ENCODE measurements around the gene CORO7.

Gene CORO7

DNA sequence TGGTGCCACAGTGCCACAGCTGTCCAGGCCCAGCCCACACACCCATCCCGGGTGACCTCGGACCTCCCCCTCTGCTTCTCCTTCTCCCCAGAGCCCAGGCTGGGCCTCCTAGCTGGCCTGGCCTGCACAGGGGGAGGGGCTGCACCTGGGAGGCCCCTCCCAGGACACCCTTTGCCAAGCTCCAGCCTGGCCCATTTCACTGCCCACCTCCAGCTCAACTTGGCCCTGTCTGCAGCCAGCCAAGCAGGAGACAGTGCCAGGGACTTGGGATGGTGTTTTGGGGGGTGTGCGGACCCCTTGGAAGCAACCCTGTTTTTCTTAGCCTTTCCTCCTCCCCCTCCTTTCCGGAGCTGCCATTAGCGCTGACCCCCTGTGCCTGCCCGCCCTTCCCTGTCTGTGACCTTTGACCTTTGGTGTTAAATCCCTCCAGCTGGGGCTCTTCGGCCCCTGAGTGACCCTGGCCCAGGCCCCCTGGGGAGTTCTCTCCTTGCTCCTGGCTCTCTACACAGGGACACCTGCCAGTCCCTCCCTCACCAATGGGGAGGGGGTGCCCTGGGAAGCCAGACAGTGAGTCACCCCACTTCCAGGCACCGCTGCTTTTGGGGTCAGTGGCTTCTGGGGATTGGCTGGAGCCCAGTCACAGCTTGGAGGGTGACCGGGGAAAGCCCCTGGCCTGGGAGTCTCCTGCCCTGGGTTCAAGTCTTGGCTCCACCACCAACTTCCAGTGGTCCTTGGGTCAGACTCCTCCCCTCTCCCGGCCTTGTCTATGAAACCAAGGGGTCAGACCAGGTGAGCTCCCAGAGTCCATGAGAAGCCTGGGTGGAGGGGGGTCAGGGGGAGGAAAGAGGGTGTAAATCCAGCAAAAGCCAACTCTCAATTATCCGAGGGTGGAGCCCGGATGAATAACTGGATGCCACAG lies 98.6 kb downstream of the CORO7 start:
- peak in 1 of 10 donors; percentile 84 for DNase-seq
- intact Hi-C loops (cut with DNase I), result no loop called here

DNA sequence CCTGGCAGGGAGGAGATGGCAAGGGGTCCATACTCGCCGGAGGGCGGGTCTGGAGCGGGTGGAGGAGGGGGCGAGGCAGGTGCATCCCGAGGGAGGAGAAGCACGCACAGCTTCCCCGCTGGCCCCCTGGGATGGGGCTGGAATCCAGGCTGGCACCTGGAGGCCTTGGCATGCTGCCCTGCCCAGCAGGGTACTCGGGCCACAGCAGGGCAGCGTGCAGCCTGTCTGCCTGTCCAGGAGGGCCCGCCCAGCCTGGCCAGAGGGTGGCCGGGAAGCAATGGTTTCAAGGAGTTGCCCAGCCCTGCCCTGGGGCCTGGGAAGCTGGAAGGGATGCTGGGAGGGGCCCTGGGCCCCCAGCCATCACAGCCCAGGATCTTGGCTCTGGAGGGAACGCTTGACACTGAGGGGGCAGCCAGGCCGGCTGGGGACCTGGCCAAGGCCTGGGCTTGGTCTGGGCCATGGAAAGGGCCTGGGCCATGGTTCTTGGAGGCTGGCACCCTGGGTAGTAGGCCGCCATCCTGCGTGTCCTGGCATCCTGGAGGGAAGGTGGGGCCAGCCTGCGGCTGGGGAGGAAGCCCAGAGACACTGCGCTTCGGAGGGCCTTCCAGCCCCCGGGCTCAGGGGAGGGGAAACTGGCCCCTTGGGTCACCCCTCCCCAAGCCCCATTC lies 99.4 kb downstream of the CORO7 start:
- peak in 4 of 10 donors; percentile 55 to 91 (median 75) for DNase-seq
- intact Hi-C loops (cut with DNase I), result no loop called here

DNA sequence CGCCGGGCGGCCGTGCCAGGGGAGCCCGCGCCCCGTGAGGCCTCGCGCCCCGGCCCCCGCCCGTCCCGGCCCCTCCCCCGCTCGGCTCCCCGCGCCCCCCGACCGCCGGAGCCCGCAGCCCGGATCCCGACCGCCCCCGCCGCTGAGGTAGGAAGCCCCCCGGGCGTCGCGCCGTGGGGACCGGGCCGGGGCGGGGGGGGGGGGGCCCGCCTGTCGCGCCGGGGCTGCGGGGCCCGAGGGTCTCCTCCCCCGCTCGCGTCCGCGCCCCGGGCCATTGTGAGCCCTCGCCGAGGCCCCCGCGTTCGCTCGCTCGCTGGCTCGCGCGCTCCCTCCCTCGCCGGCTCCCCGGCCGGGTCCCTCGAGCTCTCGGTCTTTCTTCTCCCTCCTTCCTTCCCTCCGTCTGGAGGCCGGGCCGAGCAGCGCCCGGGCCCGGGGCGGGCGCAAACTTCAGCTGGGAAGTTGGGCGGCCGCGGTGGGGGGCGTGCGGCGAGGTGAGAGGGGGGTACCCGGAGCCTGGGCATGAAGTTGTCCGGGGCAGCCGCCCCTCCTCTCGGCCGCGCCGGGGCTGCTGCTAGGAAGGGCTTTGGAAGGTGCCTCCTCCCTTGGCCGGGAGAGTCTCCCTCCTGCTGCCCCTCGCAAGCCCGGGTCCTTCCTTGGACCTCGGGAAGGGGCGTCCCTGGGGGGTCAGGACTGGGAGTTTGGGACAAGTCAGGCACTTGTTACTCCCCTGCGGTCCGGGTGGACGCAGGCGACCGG lies 100.1 kb downstream of the CORO7 start:
- peak in 1 of 10 donors; percentile 85 for DNase-seq

DNA sequence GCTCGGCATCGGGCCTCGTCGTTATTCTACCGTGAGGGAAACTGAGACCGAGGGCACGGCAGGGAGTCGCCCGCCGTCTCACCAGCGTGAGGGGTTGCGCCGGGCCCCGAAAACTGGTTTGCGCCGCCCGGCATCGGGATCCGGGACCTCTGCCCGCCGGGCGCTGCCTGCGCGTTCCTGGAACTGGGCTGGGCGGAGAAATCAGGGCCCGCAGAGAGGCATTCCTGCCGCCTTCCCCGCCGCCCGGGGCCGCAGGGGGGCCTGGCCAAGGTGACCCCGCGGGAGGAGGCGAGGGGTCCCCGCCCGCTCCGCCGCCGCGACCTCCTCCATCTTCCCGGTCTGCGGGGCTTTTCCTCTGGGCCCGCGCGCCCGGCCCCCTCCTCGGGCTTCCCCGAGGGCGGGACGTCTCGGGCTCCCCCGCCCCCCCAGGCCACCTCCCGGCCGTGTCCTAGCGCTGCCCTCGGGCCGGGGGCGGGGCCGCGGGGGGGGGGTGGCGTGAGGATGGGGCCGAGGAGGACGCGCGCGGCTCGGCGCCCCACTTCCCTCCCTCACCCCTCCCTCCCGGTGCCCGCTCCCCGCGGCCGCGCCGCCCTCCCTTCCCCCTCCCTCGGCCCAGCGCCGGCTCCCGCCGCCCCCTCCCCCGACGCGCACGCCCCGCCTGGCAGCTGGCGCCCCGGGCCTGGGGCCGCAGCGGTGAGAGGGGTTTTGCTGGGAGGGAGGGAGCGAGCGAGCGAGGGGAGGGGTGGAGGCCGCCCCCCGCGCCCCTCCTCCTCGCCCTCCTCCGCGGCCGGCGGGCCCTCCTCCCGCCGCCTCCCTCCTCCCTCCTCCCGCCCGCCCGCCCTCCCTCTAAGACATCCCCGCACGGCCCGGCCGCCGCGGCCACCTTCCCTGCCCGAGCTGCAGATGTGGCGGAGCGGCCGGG lies 100.9 kb downstream of the CORO7 start, which contains the start of gene GLIS2:
Gene GLIS2 (plus strand): TSS at position 882 of the 922 bp plus-strand sequence. CDS start 16,214 bp downstream, outside the sequence.
- intact Hi-C loops (cut with DNase I), result no loop called here

More for the DNA sequence above, 100.1 kb downstream of the CORO7 start:
- intact Hi-C loops (cut with DNase I), result no loop called here

DNA sequence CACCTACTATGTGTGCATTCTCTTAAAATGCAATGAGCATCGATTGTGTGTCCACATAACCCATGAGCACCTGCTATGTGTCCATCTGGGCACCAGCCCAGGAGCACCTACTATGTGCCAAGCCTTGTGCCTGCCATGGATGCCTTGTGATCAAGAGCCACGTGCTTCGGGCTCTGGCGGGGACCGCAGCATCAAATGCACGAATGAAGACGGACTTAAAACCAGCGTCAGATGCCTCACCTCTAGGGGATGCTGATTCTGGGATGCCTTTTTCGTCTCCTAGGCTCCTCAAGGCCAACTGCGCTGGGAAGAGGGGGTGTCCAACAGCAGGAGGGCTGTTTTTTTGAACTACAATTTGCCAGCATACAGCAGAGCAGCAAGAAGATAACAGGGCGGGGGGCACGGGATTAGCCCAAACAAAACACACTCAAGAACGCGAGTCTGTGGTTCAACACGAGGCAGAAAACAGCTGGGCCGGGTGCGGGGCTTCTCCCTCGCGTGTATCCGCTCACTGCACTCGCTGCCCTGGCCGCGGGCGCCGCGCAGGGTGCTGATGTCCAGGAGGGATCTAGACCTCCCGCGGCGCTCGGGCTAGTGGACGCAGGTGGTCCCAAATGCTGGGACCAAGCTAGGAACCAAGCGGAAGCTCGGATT lies 101.7 kb downstream of the CORO7 start:
- DNase-seq, result peak in 2 of 10 donors; percentile 85
- intact Hi-C loops (cut with DNase I), result no loop called here

More for the DNA sequence above, 100.9 kb downstream of the CORO7 start, which contains the start of gene GLIS2:
- peak in 1 of 10 donors; percentile 92 for DNase-seq

DNA sequence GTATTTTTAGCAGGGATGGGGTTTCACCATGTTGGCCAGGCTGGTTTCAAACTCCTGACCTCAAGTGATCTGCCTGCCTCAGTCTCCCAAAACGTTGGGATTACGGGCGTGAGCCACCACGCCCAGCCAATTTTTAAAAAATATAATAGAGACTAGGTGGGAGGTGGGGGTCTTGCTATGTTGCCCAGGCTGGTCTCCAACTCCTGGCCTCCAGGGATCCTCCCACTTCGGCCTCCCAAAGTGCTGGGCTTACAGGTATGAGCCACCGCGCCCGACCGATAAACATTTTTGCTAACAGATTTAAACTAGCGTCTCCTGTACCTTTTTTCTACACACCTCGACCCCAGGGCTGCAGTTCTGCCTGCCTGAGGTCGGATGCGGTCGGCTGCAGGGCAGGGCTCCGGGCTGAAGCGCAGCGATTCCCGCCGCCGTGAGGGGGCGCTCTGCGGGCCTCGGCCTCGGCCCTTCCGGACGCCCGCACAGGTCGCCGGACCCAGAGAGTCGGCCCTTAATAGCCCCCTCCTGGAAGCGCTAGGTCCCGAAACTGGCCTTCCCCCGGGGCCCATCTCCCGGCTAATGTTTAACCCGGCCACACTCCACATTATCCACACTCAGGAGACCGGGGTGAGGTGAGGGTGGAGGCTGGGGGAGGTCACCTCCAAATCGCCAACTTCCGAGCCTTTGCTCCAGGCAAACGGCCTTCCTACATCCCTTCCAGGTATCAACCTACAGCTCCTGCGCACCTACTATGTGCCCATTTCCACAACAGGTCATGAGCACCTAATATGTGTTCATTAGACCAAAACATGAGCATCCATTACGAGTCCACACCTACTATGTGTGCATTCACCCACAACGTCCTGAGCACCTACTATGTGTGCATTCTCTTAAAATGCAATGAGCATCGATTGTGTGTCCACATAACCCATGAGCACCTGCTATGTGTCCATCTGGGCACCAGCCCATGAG lies 102.5 kb downstream of the CORO7 start:
- no peak for DNase-seq
- intact Hi-C loops (cut with DNase I), result no loop called here

DNA sequence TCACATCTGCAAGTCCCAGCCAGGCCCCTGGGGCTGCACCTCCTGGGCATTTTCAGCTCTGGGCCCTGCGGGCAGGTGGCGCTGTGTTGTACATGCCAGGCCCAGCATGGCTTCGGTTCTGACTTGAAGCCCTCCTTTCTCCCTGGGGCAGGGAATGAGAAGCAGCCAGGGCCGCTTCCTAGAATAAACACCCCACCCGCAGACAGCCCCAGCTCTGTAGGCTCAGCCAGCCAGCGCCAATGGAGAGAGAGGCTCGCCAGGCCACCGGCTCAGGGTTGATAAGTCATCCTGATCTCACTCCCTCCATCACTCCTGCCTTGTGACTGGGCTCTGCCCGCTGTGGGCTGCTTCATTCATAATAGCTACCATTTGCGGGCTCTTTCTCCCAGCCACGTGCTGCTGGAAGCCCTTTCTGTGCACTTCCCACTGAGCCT lies 106.5 kb downstream of the CORO7 start:
- DNase-seq, result peak in 1 of 10 donors; percentile 86
- intact Hi-C loops (cut with DNase I), result no loop called here

DNA sequence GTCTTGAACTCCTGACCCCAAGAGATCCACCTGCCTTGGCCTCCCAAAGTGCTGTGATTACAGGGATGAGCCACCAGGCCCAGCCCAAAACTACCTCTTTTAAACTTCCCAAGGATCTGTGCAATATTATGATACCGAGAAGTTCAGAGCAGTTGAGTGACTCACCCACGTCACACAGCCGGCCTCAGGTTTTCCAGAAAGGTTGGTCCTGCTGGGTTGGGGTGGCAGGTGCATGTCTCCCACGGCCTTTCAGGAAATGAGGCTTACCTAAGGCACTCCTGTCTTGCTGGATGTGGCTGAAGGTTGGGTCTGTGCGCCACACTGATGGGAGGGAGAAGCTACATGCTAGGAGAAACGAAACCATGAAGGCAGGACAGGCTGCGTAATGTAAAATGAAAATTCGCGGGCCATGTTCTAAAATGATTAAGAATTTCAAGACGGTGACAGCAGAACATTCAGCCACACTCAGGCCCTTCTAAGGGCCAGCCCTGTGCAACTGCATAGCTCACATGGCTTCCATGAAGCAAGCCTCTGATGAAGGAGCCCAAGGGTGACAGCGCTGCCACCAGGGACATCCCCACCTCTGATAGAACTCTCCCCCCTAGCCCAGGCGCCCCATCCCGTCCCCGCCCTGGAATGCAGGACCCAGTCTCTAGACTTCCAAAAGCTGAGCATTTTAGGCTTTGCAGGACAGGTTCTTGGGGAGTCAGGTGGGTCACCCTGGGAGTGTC lies 107.1 kb downstream of the CORO7 start:
- intact Hi-C loops (cut with DNase I), result no loop called here
- peak in 1 of 10 donors; percentile 59 for DNase-seq

DNA sequence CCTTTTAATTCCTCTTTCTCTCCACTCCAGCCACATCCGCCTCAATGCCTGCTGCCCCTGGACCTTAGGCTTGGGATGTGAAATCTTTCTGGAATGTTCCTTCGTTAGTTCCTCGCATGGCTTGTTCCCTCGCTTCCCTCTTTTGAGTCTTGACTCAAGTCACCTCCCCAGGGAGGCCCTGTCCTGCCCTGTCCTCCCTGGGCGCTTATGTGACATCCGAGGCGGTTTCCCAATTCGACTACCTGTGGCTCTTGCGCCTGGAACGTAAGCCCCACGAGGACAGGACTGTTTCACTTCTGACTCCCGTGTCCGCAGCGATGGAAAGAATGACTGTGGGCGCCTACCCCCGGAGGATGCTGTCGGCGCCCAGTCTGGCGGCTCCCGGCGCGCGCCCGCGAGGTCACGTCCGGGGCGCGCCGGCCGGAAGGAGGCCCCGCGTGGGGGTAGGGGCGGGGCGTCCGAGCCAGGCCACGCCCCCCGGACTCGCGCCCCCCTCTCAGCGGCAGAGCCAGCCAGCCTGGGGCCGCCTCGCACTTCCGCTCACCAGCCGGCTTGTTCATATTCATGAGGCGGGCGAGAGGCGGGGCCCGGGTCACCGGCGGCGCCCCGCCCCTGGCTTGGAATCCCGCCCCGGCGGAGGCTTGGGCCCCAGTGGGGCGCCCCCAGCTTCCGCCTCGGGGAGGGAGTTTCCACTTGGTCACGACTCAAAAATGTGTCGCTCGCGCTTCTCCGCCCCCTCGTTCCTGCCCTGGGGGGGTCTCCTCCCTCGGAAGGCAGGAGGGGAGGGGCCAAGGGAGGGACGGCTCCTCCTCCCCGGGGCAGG lies 109.0 kb downstream of the CORO7 start:
- DNase-seq, result peak; percentile 56 to 97 (median 77)
- intact Hi-C loops (cut with DNase I), result no loop called here

DNA sequence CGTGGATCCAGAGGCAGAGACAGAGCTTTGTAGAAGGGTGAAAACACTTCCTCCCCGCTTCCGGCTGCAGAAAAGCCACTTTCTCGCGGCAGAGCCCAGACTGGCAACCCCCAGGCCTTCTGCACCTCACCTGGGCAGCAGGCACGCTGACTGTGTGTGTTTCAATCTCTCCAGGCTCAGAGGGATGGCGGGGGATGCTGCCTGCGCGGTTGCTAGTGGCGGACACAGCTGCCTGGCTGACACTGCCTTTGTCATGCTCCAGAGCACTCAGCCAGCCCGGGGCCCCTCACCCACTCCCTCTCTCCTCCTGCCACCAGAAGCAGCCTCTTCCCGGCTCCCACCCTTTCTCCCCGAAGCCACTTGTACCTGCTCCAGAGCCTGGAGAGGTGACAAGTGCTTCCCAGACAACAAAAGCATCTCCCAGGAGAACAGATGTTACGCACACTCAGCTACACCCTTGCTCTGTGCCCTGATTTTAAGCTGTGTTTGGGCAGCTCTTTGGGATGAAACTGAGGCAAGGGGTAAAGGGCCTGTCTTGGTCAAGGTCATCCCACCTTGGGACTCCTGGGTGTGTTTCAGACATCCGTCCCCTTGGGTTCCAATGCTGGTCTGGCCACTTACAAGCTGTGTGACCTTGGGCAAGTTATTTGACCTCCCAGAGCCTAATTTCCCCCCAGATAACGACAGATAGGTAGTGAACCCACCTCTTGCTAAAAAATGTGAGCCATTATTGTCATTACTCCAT lies 109.8 kb downstream of the CORO7 start:
- DNase-seq, result peak in 1 of 10 donors; percentile 89
- intact Hi-C loops (cut with DNase I), result no loop called here

Data from posterior cingulate gyrus (tissue), 11 donors.